ENCODE data around the gene MRGPRD.

- TF ChIP-seq CTCF (conservative IDR thresholded peaks at IDR 0.05 in 1 of 2, IDR thresholded peaks at IDR 0.05 in 1 of 2; ENCODE audit: extremely low read depth in 1 of 2, insufficient read depth in 1 of 2, low read depth in 1 of 2, low read length in 2 of 2) (no peak), EZH2 (IDR thresholded peaks at IDR 0.05; ENCODE audit: borderline replicate concordance, low read length) (no peak)
Observed at GRCh38 chr11:68938816-68939582, 41.8 kb downstream of the MRGPRD start.

Measured in mammary epithelial cell (primary cell).